H9 (cell line): ENCODE results near the gene DDOST. TPM values are rescaled to one million over a fixed set of nuclear protein-coding genes. Genes with fewer than 3 reads are reported as not detected.

ENCODE experiments used
- DNase-seq: peaks from one replicate; pipeline ENCODE4 v3.0.0-alpha.2; 2017
- H2AFZ ChIP-seq: one replicate; pipeline ENCODE4 v1.6.1; 2013; ENCODE audit warnings: mild to moderate bottlenecking, low read length, control low read depth, moderate library complexity
- H2AK5ac ChIP-seq: 2 replicates; pipeline ENCODE4 v1.6.1; 2013; ENCODE audit warnings: low read length, control low read depth, mixed read lengths; ENCODE audit not compliant: insufficient read length
- H2BK120ac ChIP-seq: one replicate; pipeline ENCODE4 v1.6.1; 2013; ENCODE audit warnings: low read depth, mild to moderate bottlenecking, low read length, control low read depth, inconsistent platforms; ENCODE audit not compliant: poor library complexity, severe bottlenecking
- H2BK12ac ChIP-seq: 2 replicates; pipeline ENCODE4 v1.6.1; 2013; ENCODE audit warnings: low read length, control low read depth, mixed read lengths, low read depth; ENCODE audit not compliant: insufficient read length
- H2BK15ac ChIP-seq: 2 replicates; pipeline ENCODE4 v1.6.1; 2013; ENCODE audit warnings: low read depth, low read length, control low read depth
- H2BK20ac ChIP-seq: one replicate; pipeline ENCODE4 v1.6.1; 2013; ENCODE audit warnings: low read depth, mild to moderate bottlenecking, low read length, control low read depth, inconsistent platforms; ENCODE audit not compliant: poor library complexity, severe bottlenecking
- H2BK5ac ChIP-seq: 2 replicates; pipeline ENCODE4 v1.6.1; 2013; ENCODE audit warnings: low read length, control low read depth, mixed read lengths; ENCODE audit not compliant: insufficient read length
- H3K14ac ChIP-seq: 2 replicates; pipeline ENCODE4 v1.6.1; 2013; ENCODE audit warnings: low read length, control low read depth; ENCODE audit not compliant: insufficient read depth
- H3K18ac ChIP-seq: 2 replicates; pipeline ENCODE4 v1.6.1; 2013; ENCODE audit warnings: low read depth, mild to moderate bottlenecking, mixed read lengths, low read length, control low read depth; ENCODE audit not compliant: insufficient read length
- H3K23ac ChIP-seq: 2 replicates; pipeline ENCODE4 v1.6.1; 2013; ENCODE audit warnings: low read length, control low read depth, mixed read lengths, low read depth; ENCODE audit not compliant: insufficient read length
- H3K23me2 ChIP-seq: 2 replicates; pipeline ENCODE4 v1.6.1; 2013; ENCODE audit warnings: low read depth, mild to moderate bottlenecking, mixed read lengths, low read length, control low read depth; ENCODE audit not compliant: insufficient read length, poor library complexity, severe bottlenecking
- H3K27ac ChIP-seq: 2 replicates; pipeline ENCODE4 v1.5.1; 2013; ENCODE audit warnings: low read length, control low read depth, mixed read lengths, low read depth; ENCODE audit not compliant: insufficient read length
- H3K27me3 ChIP-seq: 2 replicates; pipeline ENCODE4 v1.6.1; 2013; ENCODE audit warnings: low read length, control low read depth, inconsistent platforms; ENCODE audit not compliant: insufficient read depth
- H3K4ac ChIP-seq: 2 replicates; pipeline ENCODE4 v1.6.1; 2013; ENCODE audit warnings: low read depth, mild to moderate bottlenecking, control low read depth, inconsistent platforms, low read length, moderate library complexity
- H3K4me1 ChIP-seq: 2 replicates; pipeline ENCODE4 v1.6.1; 2013; ENCODE audit warnings: low read length, control low read depth, inconsistent platforms; ENCODE audit not compliant: insufficient read depth
- H3K4me2 ChIP-seq: 2 replicates; pipeline ENCODE4 v1.6.1; 2013; ENCODE audit warnings: low read length, control low read depth, mixed read lengths; ENCODE audit not compliant: insufficient read length, insufficient read depth
- H3K56ac ChIP-seq: 2 replicates; pipeline ENCODE4 v1.6.1; 2013; ENCODE audit warnings: low read depth, mild to moderate bottlenecking, mixed read lengths, low read length, control low read depth; ENCODE audit not compliant: insufficient read length
- H3K79me1 ChIP-seq: 2 replicates; pipeline ENCODE4 v1.6.1; 2013; ENCODE audit warnings: low read depth, mild to moderate bottlenecking, moderate library complexity, low read length, control low read depth, inconsistent platforms; ENCODE audit not compliant: insufficient read depth, poor library complexity, severe bottlenecking
- H3K79me2 ChIP-seq: 2 replicates; pipeline ENCODE4 v1.6.1; 2013; ENCODE audit warnings: low read length, control low read depth, inconsistent platforms; ENCODE audit not compliant: insufficient read depth
- H3K9ac ChIP-seq: 2 replicates; pipeline ENCODE4 v1.6.1; 2013; ENCODE audit warnings: low read length, control low read depth, mixed read lengths; ENCODE audit not compliant: insufficient read length; ENCODE audit errors: extremely low read depth
- H3K9me3 ChIP-seq: one replicate; pipeline ENCODE4 v1.6.1; 2013; ENCODE audit warnings: low read depth, low read length, inconsistent platforms; ENCODE audit not compliant: control insufficient read depth
- H3T11ph ChIP-seq: one replicate; pipeline ENCODE4 v1.6.1; 2013; ENCODE audit warnings: mild to moderate bottlenecking, low read length, control low read depth, inconsistent platforms
- H4K20me1 ChIP-seq: one replicate; pipeline ENCODE4 v1.6.1; 2013; ENCODE audit not compliant: control insufficient read depth, insufficient read length, insufficient read depth
- H4K5ac ChIP-seq: 2 replicates; pipeline ENCODE4 v1.6.1; 2013; ENCODE audit warnings: low read depth, mild to moderate bottlenecking, mixed read lengths, low read length, control low read depth; ENCODE audit not compliant: insufficient read length
- H4K8ac ChIP-seq: replicated peaks from 2 replicates; pipeline ENCODE4 v1.6.1; 2013; ENCODE audit warnings: low read length, control low read depth, mixed read lengths, low read depth; ENCODE audit not compliant: insufficient read length
- H4K91ac ChIP-seq: 2 replicates; pipeline ENCODE4 v1.6.1; 2013; ENCODE audit warnings: low read depth, mild to moderate bottlenecking, moderate library complexity, mixed read lengths, low read length, control low read depth; ENCODE audit not compliant: insufficient read length
- H3K27ac Mint-ChIP-seq, 3 experiments: 2 replicates in 2 of 3; 3 replicates in 1 of 3; pipeline ENCODE4 v1.8.0; 2020 to 2021; ENCODE audit warnings: mixed read lengths in 3 of 3, mild to moderate bottlenecking in 1 of 3, moderate library complexity in 1 of 3
- H3K27me3 Mint-ChIP-seq: 2 replicates; pipeline ENCODE4 v1.8.0; 2021; ENCODE audit warnings: low read depth, mild to moderate bottlenecking, moderate library complexity, mixed read lengths
- H3K36me3 Mint-ChIP-seq, 3 experiments: 2 replicates in 2 of 3; 3 replicates in 1 of 3; pipeline ENCODE4 v1.8.0; 2020 to 2021; ENCODE audit warnings: low read depth in 3 of 3, mixed read lengths in 3 of 3; ENCODE audit not compliant: insufficient read depth in 1 of 3
- H3K4me1 Mint-ChIP-seq, 2 experiments: 2 replicates each; pipeline ENCODE4 v1.8.0; 2020; ENCODE audit warnings: mixed read lengths in 2 of 2
- H3K4me3 Mint-ChIP-seq, 2 experiments: 2 replicates in 1 of 2; 3 replicates in 1 of 2; pipeline ENCODE4 v1.8.0; 2020 to 2021; ENCODE audit warnings: mild to moderate bottlenecking in 2 of 2, mixed read lengths in 2 of 2, moderate library complexity in 1 of 2
- H3K9me3 Mint-ChIP-seq, 2 experiments: 2 replicates in 1 of 2; 3 replicates in 1 of 2; pipeline ENCODE4 v1.8.0; 2020; ENCODE audit warnings: mild to moderate bottlenecking in 2 of 2, mixed read lengths in 2 of 2, moderate library complexity in 1 of 2
- WGBS: extraction: QIAGEN DNeasy Blood & Tissue Kit; methylation state at CpG from one replicate; pipeline ENCODE4 v1.1.7; 2013; ENCODE audit warnings: missing lambda C conversion rate, low lambda C conversion rate, mixed read lengths; ENCODE audit not compliant: insufficient read length; ENCODE audit errors: extremely low coverage; 5-methylcytosine and 5-hydroxymethylcytosine counted together
- total RNA-seq: library from RNA; stranded (reverse); gene quantifications from 2 replicates; pipeline ENCODE4 v1.2.1, GENCODE V29; 2021
- TF ChIP-seq, protein P1 (sequence below): fragments of 200-600 bp; sonication (generic); conservative IDR thresholded peaks from 3 replicates; pipeline ENCODE4 v1.8.0; 2021; ENCODE audit warnings: antibody characterized with exemption, mild to moderate bottlenecking

The DDOST gene
- total RNA-seq, 1 experiment from 2014 or later = 255 TPM

GRCh38 chr1:20701847-20702246 lies 40.7 kb upstream of the DDOST start:
- Mint-ChIP-seq H3K9me3 (no peaks in the 10 kb centered on the region), H3K4me1 (peaks cover 0 to 10% of the 10 kb centered on the region in 2 experiments; a peak in 3 of 4 replicates), H3K27ac (no peak overlapping the region; a peak in 2 of 7 replicates), H3K36me3 (peaks cover 0 to 12% (median 5%) of the 10 kb centered on the region in 3 experiments; a peak in 4 of 7 replicates), H3K4me3 (no peak overlapping the region), H3K27me3 (peaks cover 6% of the 10 kb centered on the region)
- Histone ChIP-seq H2BK120ac (no peak overlapping the region), H3K4ac (no peak overlapping the region), H3K4me2 (no peak overlapping the region), H2BK12ac (no peak overlapping the region), H2AK5ac (no peak overlapping the region), H3K18ac (no peak overlapping the region), H2AFZ (no peak overlapping the region), H3T11ph (no peak overlapping the region), H4K91ac (no peak overlapping the region), H3K23me2 (peaks cover 2% of the 10 kb centered on the region), H3K9ac (no peak overlapping the region), H4K5ac (no peak overlapping the region), H2BK15ac (no peak overlapping the region), H3K79me2 (no peaks in the 10 kb centered on the region), H4K8ac (no peak overlapping the region), H3K56ac (no peak overlapping the region), H3K27me3 (no peaks in the 10 kb centered on the region), H3K27ac (no peak overlapping the region), H4K20me1 (no peaks in the 10 kb centered on the region), H3K4me1 (no peaks in the 10 kb centered on the region), H2BK20ac (no peak overlapping the region), H2BK5ac (no peak overlapping the region), H3K79me1 (no peaks in the 10 kb centered on the region), H3K23ac (no peak overlapping the region), H3K9me3 (no peaks in the 10 kb centered on the region), H3K14ac (no peak overlapping the region)
- TF ChIP-seq, protein P1, sequence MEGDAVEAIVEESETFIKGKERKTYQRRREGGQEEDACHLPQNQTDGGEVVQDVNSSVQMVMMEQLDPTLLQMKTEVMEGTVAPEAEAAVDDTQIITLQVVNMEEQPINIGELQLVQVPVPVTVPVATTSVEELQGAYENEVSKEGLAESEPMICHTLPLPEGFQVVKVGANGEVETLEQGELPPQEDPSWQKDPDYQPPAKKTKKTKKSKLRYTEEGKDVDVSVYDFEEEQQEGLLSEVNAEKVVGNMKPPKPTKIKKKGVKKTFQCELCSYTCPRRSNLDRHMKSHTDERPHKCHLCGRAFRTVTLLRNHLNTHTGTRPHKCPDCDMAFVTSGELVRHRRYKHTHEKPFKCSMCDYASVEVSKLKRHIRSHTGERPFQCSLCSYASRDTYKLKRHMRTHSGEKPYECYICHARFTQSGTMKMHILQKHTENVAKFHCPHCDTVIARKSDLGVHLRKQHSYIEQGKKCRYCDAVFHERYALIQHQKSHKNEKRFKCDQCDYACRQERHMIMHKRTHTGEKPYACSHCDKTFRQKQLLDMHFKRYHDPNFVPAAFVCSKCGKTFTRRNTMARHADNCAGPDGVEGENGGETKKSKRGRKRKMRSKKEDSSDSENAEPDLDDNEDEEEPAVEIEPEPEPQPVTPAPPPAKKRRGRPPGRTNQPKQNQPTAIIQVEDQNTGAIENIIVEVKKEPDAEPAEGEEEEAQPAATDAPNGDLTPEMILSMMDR = no peak
- DNase-seq = no peak
- WGBS = no CpG with 5 or more reads among the region's 5 CpGs
